BE2C (cell line): Measurements from ENCODE around the gene KIAA0319L.

Experiments used
- DNase-seq: peaks from one replicate; pipeline ENCODE4 v3.0.0-alpha.2; 2020
- H3K27me3 ChIP-seq: fragments of 250-450 bp; sonication (Bioruptor Pico); 2 replicates; pipeline ENCODE4 v1.5.1; 2020; ENCODE audit warnings: mild to moderate bottlenecking
- H3K36me3 ChIP-seq: fragments of 250-450 bp; sonication (Bioruptor Pico); 2 replicates; pipeline ENCODE4 v1.5.1; 2020; ENCODE audit warnings: mild to moderate bottlenecking
- H3K4me1 ChIP-seq: fragments of 250-450 bp; sonication (Bioruptor Pico); 2 replicates; pipeline ENCODE4 v1.5.1; 2020
- H3K4me3 ChIP-seq: 2 replicates; pipeline ENCODE4 v1.5.1; 2011; ENCODE audit warnings: low read depth, low read length
- H3K9me3 ChIP-seq: fragments of 250-450 bp; sonication (Bioruptor Pico); 2 replicates; pipeline ENCODE4 v1.5.1; 2020
- TF ChIP-seq, protein P1 (sequence below): IDR thresholded peaks from 2 replicates; pipeline ENCODE4 v1.5.1; 2012; ENCODE audit warnings: mild to moderate bottlenecking, low read depth, low read length

KIAA0319L gene

DNA sequence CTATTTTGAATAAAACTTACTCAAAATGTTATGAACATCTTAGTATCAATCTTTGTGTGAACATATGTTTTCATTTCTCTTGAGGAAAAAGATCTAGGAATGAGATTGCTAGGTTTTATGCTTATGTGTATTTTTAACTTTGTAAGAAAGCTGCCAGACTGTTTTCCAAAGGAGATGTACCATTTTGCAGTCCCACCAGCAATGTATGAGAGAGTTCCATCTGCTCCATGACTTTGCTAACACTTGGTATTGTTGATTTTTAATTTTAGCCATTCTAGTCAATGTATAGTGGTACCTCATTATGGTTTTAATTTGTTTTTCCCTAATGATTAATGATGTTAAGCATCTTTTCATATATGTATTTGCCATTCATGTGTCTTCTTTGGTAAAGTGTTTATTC lies 156.2 kb downstream of the KIAA0319L start:
- no peak for DNase-seq
- H3K27me3 ChIP-seq: no peaks in the 10 kb centered on the region
- no peaks in the 10 kb centered on the region for H3K36me3 ChIP-seq
- H3K9me3 ChIP-seq: no peaks in the 10 kb centered on the region
- TF ChIP-seq, protein P1, sequence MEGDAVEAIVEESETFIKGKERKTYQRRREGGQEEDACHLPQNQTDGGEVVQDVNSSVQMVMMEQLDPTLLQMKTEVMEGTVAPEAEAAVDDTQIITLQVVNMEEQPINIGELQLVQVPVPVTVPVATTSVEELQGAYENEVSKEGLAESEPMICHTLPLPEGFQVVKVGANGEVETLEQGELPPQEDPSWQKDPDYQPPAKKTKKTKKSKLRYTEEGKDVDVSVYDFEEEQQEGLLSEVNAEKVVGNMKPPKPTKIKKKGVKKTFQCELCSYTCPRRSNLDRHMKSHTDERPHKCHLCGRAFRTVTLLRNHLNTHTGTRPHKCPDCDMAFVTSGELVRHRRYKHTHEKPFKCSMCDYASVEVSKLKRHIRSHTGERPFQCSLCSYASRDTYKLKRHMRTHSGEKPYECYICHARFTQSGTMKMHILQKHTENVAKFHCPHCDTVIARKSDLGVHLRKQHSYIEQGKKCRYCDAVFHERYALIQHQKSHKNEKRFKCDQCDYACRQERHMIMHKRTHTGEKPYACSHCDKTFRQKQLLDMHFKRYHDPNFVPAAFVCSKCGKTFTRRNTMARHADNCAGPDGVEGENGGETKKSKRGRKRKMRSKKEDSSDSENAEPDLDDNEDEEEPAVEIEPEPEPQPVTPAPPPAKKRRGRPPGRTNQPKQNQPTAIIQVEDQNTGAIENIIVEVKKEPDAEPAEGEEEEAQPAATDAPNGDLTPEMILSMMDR: no peak
- H3K4me1 ChIP-seq: no peaks in the 10 kb centered on the region
- no peak overlapping the region for H3K4me3 ChIP-seq

DNA sequence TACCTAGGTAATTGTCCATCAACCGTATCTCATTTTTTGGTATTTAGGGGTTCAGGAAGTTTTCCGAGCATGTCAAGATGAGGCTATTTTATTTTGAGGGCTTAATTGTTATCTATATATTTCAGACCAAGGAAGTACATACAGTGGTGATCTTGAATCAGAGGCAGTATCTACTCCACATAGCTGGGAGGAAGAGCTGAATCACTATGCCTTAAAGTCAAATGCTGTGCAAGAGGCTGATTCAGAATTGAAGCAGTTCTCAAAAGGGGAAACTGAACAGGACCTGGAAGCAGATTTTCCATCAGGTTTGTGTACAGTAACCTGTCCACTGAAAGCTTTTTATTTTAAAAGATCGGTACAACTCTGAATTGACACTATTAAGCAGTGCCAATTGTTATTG lies 158.5 kb downstream of the KIAA0319L start:
- Histone ChIP-seq H3K27me3 (no peaks in the 10 kb centered on the region), H3K4me3 (no peak overlapping the region), H3K36me3 (no peaks in the 10 kb centered on the region), H3K4me1 (no peaks in the 10 kb centered on the region), H3K9me3 (no peaks in the 10 kb centered on the region)
- TF ChIP-seq, protein P1: no peak
- DNase-seq: no peak

DNA sequence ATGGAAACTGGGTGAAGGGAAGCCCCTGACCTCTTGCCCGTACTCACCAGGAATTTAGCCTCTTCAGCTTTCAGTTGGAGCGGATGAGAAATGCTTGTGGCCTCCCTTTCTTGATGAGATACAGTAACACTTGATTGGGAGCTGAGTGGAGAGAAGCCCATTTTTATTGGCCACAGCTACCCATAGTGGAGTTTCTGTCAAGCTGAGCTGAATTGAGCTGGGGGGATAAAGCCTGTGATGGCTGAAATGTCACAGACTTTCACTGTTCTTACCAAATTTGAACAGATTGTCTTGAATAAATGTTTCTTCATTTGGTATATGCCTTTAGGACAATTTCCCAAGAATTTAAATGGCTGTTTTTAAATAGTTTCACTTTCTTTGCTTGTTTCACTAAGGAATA lies 162.8 kb downstream of the KIAA0319L start:
- no peaks in the 10 kb centered on the region for H3K9me3 ChIP-seq
- H3K27me3 ChIP-seq: no peaks in the 10 kb centered on the region
- H3K36me3 ChIP-seq: no peaks in the 10 kb centered on the region
- H3K4me1 ChIP-seq: no peaks in the 10 kb centered on the region
- DNase-seq: no peak
- TF ChIP-seq, protein P1: no peak
- H3K4me3 ChIP-seq: no peak overlapping the region

DNA sequence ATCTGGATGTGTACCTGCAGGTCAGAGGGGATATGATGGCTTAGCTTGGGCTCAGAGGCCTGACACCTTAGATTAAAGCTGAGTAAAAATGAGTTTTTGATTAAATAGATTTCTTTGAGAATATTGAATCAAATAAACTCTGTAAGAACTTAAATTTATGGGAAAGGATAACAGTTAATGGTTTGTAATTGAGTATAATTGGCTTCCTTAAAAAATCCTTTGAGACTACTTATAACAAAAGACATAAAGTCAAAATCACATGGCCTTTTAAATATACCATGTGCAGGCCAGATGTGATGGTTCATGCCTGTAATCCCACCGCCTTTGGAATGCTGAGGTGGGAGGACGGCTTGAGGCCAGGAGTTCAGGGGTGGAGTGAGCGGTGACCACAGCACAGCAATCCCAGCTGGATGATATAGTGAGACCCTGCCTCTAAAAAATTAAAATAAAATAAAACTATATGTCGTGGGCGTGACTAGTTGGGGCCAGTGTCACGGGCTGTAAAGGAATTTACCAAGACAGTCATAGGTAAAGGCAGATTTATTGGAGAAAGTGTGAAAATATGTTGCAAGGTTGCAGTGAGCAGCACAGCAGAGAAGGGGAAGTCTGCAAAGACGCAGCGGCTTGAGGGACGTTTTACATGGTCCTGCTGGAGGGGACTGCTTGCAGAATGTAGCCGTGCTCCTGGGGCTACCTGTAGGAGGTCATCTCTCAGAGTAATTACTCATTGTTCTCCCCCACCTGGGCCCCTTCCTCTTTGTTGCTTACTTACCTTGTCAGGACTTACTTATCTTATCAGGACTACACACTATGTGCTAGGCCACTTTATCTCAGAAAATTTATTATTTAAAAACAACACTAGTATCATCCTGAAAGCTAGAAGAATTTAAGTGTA lies 166.4 kb downstream of the KIAA0319L start:
- Histone ChIP-seq H3K4me1 (no peaks in the 10 kb centered on the region), H3K36me3 (no peaks in the 10 kb centered on the region), H3K9me3 (no peaks in the 10 kb centered on the region), H3K27me3 (no peaks in the 10 kb centered on the region), H3K4me3 (no peak overlapping the region)
- TF ChIP-seq, protein P1: no peak
- no peak for DNase-seq

DNA sequence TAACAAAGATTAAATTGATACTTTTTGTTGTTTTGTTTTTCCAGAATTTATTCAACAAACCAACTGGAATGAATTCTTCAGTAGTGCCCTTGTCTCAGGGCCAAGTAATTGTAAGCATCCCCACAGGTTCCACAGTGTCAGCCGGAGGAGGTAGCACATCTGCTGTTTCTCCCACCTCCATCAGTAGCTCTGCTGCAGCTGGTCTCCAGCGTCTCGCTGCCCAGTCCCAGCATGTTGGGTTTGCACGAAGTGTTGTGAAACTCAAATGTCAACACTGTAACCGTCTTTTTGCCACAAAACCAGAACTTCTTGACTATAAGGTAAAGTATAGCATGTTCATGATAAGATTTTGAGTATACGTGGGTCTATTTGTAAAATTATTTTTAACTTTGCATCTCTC lies 170.2 kb downstream of the KIAA0319L start:
- no peaks in the 10 kb centered on the region for H3K27me3 ChIP-seq
- H3K9me3 ChIP-seq: no peaks in the 10 kb centered on the region
- no peaks in the 10 kb centered on the region for H3K4me1 ChIP-seq
- H3K4me3 ChIP-seq: no peak overlapping the region
- no peaks in the 10 kb centered on the region for H3K36me3 ChIP-seq
- DNase-seq: no peak
- TF ChIP-seq, protein P1: no peak

DNA sequence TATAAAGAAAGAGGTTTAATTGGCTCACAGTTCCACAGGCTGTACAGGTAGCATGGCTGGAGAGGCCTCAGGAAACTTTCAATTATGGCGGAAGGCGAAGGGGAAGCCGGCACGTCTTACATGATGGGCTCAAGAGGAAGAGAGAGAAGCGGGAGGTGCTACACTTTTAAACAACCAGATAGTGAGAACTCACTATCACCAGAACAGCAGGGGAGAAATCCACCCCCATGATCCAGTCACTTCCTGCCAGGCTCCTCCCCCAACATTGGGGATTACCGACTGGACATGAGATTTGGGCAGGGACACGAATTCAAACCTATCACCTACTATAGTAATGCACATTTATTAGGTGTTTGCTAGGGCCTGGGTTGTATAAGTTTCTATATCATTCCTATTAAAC lies 170.9 kb downstream of the KIAA0319L start:
- Histone ChIP-seq H3K9me3 (no peaks in the 10 kb centered on the region), H3K4me3 (no peak overlapping the region), H3K4me1 (no peaks in the 10 kb centered on the region), H3K36me3 (no peaks in the 10 kb centered on the region), H3K27me3 (no peaks in the 10 kb centered on the region)
- no peak for DNase-seq
- TF ChIP-seq, protein P1: no peak
